Pancreas (tissue), 10 donors: ENCODE results near the gene LRBA. TPM values are rescaled to one million over a fixed set of nuclear protein-coding genes. Genes with fewer than 3 reads are reported as not detected.

ENCODE experiments used
- ATAC-seq, 4 donors: fragments of 200-7000 bp; cut with Tn5 transposase; one replicate each; pipeline versions ENCODE4 v1.8.0 to v1.9.1; 2020; ENCODE audit warnings: mild to moderate bottlenecking in 4 of 4, moderate library complexity in 4 of 4
- DNase-seq, 6 donors: peaks; one replicate each; pipeline ENCODE4 v3.0.0-alpha.2; 2020
- FAIRE-seq: peaks from 2 replicates; lab custom pipeline; 2012; peaks lifted over from hg19 to GRCh38; lab: Jason Lieb, UNC
- H3K27ac ChIP-seq, 4 donors: fragments of 200-600 bp; sonication (generic); 1 replicate in 3 of 4; 2 replicates in 1 of 4; pipeline versions ENCODE4 v1.5.0 to v1.8.0; 2020
- H3K27me3 ChIP-seq, 4 donors: fragments of 200-600 bp; one replicate each; pipeline ENCODE4 v1.8.0; 2021
- H3K36me3 ChIP-seq, 3 donors: fragments of 200-600 bp; sonication (generic) in 1 of 3; one replicate each; pipeline versions ENCODE4 v1.5.0 to v1.8.0; 2020 to 2021
- H3K4me1 ChIP-seq, 3 donors: fragments of 200-600 bp; one replicate each; pipeline ENCODE4 v1.8.0; 2021
- H3K4me3 ChIP-seq, 4 donors: fragments of 200-600 bp; sonication (generic) in 2 of 4; one replicate each; pipeline versions ENCODE4 v1.5.0 to v1.8.0; 2020 to 2021
- H3K9me3 ChIP-seq, 4 donors: fragments of 200-600 bp; one replicate each; pipeline ENCODE4 v1.8.0; 2021
- WGBS, 2 donors: extraction: QIAGEN DNeasy Blood & Tissue Kit; methylation state at CpG; one replicate each; pipeline ENCODE4 v1.1.7; 2013; 5-methylcytosine and 5-hydroxymethylcytosine counted together
- intact Hi-C, 3 donors: fragments of 100-400 bp; cut with DNase I; formaldehyde crosslinking; loops; one replicate each; pipeline versions ENCODE4 v1.11.1 to v1.14.2; 2022
- polyA plus RNA-seq, 2 donors: library from polyadenylated mRNA; stranded (reverse); fragments of 200-250 nt; gene quantifications; one replicate each; pipeline ENCODE4 v1.2.3, GENCODE V29; 2013
- total RNA-seq, 6 donors: library from RNA; stranded (reverse); fragmentation: NEBNext Ultra II Directional in 4 of 6; extraction: Animal tissue kit (Norgen Biotek cat#: 25700) in 4 of 6; gene quantifications; one replicate each; pipeline versions ENCODE4 v1.2.1 to v1.2.4, GENCODE V29; 2021 to 2023
- TF ChIP-seq, protein P1 (sequence below), 4 donors: fragments of 200-600 bp; sonication (generic) in 3 of 4; IDR thresholded peaks; one replicate each; pipeline versions ENCODE4 v1.5.0 to v1.8.0; 2021; ENCODE audit warnings: antibody characterized with exemption in 4 of 4
- donor health status: healthy with polysubstance abuse.
- donor health status: DM: no; HTN: no; CAD: no; lungs with moderate emphysema.
- donor health status: DM: no; HTN: no; CAD: no.
- donor health status: control.
- donor health status: control.
- donor health status: Bipolar disorder and iron deficiency.
- donor health status: DM: yes; HTN: yes; CAD: no.
- donor health status: DM: no; HTN: no; CAD: no.
- donor health status: DM: no; HTN: no; CAD: no.
- donor health status: DM: yes; HTN: yes; CAD: no.

Gene LRBA
- total and polyA plus RNA-seq, 8 donors, result 6.6 to 35.3 (median 22.3) TPM

DNA sequence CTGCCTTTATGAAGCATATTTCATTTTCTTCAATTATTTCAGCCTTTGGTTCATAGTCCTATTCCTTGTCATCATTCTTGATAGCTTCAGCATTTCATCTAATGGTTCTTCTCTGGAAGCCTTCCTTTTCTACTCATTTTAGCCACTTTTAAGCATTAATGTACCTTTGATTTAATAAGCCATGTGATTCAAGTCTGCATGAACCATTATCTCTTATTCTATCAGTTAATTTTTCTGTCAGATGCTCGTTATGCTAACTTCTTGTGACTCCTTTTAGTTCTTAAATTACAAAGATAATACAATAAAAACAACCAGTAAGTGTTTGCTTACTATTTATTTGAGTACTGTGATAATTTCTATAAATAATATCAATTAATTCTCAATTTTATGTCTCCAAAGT is 643.2 kb downstream of the LRBA start:
- H3K4me1 ChIP-seq, result no peaks in the 10 kb centered on the region
- no peaks in the 10 kb centered on the region for H3K9me3 ChIP-seq
- intact Hi-C loops, result no loop called here
- no peak overlapping the region for H3K4me3 ChIP-seq
- FAIRE-seq (no peak), ATAC-seq (no peak), DNase-seq (no peak)
- no peaks in the 10 kb centered on the region for H3K27me3 ChIP-seq
- 96 to 98% methylated on average over 1 of the region's 1 CpG for WGBS, 2 donors
- no peaks in the 10 kb centered on the region for H3K36me3 ChIP-seq
- H3K27ac ChIP-seq, result no peak overlapping the region
- TF ChIP-seq, protein P1, sequence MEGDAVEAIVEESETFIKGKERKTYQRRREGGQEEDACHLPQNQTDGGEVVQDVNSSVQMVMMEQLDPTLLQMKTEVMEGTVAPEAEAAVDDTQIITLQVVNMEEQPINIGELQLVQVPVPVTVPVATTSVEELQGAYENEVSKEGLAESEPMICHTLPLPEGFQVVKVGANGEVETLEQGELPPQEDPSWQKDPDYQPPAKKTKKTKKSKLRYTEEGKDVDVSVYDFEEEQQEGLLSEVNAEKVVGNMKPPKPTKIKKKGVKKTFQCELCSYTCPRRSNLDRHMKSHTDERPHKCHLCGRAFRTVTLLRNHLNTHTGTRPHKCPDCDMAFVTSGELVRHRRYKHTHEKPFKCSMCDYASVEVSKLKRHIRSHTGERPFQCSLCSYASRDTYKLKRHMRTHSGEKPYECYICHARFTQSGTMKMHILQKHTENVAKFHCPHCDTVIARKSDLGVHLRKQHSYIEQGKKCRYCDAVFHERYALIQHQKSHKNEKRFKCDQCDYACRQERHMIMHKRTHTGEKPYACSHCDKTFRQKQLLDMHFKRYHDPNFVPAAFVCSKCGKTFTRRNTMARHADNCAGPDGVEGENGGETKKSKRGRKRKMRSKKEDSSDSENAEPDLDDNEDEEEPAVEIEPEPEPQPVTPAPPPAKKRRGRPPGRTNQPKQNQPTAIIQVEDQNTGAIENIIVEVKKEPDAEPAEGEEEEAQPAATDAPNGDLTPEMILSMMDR (IDR thresholded peaks at IDR 0.05), result no peak

DNA sequence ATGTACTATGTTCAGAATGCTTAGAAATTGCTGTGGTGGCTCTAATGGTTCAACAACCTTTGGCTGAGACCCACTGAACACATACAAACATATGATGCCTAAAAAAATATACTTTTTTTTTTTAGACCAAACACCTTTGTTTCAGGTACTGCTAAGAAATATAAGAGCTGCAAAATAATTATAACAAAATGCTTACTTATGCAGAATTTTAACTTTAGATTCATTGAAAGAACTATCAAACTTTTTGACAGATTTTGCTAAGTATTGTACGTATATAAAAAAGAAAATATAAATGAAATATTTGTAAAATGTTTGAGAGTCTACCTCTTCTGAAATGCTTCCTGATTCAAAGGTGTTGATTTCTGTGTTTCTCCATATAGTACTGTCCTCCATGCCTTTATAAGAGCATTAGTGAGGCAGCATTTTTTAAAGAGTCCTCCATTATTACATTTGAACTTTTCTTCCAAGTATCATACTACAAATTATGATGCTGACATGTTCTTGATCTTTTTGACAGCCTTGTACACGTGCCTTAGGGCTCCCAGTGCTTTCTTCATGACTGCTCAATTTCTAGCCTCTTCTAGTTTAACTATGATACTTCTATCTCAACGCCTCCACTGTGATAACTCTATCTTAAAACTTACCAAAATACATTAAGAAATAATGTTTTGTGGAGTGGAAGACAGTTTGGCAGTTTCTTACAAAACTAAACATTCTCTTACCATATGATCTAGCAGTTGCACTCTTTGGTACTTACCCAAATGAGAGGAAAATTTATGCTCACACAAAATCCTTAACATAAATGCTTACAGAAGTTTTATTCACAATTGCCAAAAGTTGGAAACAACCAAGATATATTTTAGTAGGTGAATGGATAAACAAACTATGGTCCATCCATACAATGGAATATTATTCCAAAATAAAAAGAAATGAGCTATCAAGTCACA is 645.4 kb downstream of the LRBA start:
- Histone ChIP-seq H3K27me3 (no peaks in the 10 kb centered on the region), H3K4me3 (no peak overlapping the region), H3K4me1 (no peaks in the 10 kb centered on the region), H3K27ac (no peak overlapping the region), H3K9me3 (no peaks in the 10 kb centered on the region), H3K36me3 (no peaks in the 10 kb centered on the region)
- whole genome bisulfite sequencing, 2 donors, result 83 to 86% methylated on average over 3 of the region's 3 CpGs
- ATAC-seq (no peak), FAIRE-seq (no peak), DNase-seq (no peak)
- intact Hi-C loops, result no loop called here
- TF ChIP-seq, protein P1 (IDR thresholded peaks at IDR 0.05), result no peak

DNA sequence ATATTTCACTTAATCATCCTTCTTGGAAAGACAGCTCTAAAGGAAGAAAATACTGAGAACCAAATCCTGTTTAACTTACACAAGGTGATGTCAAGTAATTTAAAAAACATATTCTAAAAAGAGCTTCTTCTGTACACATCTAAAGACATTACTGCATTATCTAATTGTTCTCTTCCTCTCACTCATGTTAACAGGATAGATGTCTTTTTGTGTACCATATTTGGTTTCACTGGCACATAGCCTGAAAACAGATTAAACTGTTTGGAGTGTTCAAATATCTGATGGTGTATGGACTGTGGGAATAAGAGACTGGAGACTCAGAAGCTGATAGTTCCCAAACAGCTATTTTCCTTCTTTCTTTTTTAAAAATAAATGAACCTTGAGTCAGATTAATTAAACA is 646.4 kb downstream of the LRBA start:
- no peak for DNase-seq
- Histone ChIP-seq H3K27me3 (no peaks in the 10 kb centered on the region), H3K27ac (no peak overlapping the region), H3K4me1 (no peaks in the 10 kb centered on the region), H3K4me3 (no peak overlapping the region), H3K36me3 (no peaks in the 10 kb centered on the region), H3K9me3 (no peaks in the 10 kb centered on the region)
- ATAC-seq, result no peak
- TF ChIP-seq, protein P1 (IDR thresholded peaks at IDR 0.05), result no peak
- intact Hi-C loops, result no loop called here
- no peak for FAIRE-seq

DNA sequence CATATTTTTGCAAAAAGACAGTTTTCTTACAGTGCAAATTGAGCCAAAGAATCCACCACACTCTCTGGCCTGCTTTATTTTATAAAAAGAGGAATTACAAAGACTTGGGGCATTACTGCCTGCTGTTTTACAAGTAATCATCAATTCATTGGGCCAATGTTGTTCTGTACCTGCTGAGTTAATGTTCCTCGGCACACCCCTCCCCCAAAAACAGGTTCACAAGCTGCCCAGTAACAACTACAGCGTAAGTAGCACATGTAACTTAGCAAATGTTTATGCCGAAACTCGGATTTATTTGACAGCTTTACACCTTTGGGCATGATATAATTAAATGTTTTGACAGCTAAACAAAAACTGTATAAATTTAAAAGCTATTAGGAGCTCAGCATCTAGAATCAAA is 647.8 kb downstream of the LRBA start:
- TF ChIP-seq, protein P1 (IDR thresholded peaks at IDR 0.05), result no peak
- no peaks in the 10 kb centered on the region for H3K9me3 ChIP-seq
- no peaks in the 10 kb centered on the region for H3K36me3 ChIP-seq
- no peak for FAIRE-seq
- ATAC-seq, result no peak
- no peak overlapping the region for H3K4me3 ChIP-seq
- intact Hi-C loops, result no loop called here
- no peaks in the 10 kb centered on the region for H3K4me1 ChIP-seq
- DNase-seq, result no peak
- H3K27me3 ChIP-seq, result no peaks in the 10 kb centered on the region
- WGBS, 2 donors, result 78 to 81% methylated on average over 4 of the region's 4 CpGs
- no peak overlapping the region for H3K27ac ChIP-seq

DNA sequence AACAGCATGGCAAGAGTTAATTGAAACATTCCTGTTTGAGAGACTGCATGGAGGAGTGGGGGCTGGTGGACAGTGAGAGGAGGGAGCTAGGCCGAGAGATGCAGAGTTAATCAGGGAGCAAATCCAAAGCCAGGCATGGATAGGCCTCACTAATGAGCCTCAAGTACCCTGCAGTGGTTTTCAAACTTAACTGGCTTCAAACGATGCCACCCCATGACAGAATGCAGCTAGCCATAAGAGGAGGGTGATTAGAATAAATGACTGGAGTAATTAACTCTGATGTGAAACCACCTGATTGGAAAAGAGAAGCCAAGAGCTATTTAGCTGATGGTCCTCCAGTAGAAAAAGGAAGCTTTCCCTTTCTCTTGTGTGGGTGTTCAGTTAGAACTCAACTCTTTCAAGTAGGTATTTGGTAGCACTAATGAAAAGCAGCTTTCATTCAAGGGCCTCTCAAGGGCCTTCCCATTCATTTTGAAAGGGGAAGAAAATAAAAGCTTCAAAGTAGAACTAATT is 648.5 kb downstream of the LRBA start:
- intact Hi-C loops, result no loop called here
- no peaks in the 10 kb centered on the region for H3K4me1 ChIP-seq
- H3K27ac ChIP-seq, result no peak overlapping the region
- no peaks in the 10 kb centered on the region for H3K27me3 ChIP-seq
- DNase-seq (no peak), FAIRE-seq (no peak), ATAC-seq (no peak)
- H3K36me3 ChIP-seq, result no peaks in the 10 kb centered on the region
- H3K9me3 ChIP-seq, result no peaks in the 10 kb centered on the region
- 62 to 70% methylated on average over 2 of the region's 2 CpGs for WGBS, 2 donors
- TF ChIP-seq, protein P1 (IDR thresholded peaks at IDR 0.05), result no peak
- H3K4me3 ChIP-seq, result no peak overlapping the region
